HepG2 (cell line): ENCODE data around the gene TPTE. TPM values are rescaled to one million over a fixed set of nuclear protein-coding genes. Genes with fewer than 3 reads are reported as not detected.
"Not testable (repeated sequence)": the region's sequence is repeated elsewhere in the genome, so short reads cannot be mapped to it uniquely, and the experiment has no call there.

Experiments used
- ATAC-seq: fragments of 200-7000 bp; cut with Tn5 transposase; 3 replicates; pipeline ENCODE4 v1.9.1; 2020; ENCODE audit warnings: mild to moderate bottlenecking, moderate library complexity
- BruUV-seq: library from RNA; stranded (reverse); fragments of 400-500 nt; replicated peaks from 2 replicates; lab custom pipeline; 2021; lab: Mats Ljungman, UMichigan
- CTCF ChIA-PET: fragments of 300-600 bp; formaldehyde crosslinking; extraction: SDS; loops from one replicate; lab custom pipeline; 2021; ENCODE audit warnings: low total read pairs, inconsistent platforms, low intra/inter-chr PET ratio; lab: Yijun Ruan, JAX
- POLR2A ChIA-PET: fragments of 350-600 bp; sonication (Branson Sonifier 250); formaldehyde crosslinking; loops from one replicate; lab custom pipeline; 2020; ENCODE audit warnings: antibody characterized with exemption, inconsistent platforms; lab: Yijun Ruan, JAX
- DNase-seq: peaks from one replicate; pipeline ENCODE4 v3.0.0-alpha.2; 2015; ENCODE audit warnings: low spot score
- FAIRE-seq: peaks from 3 replicates; lab custom pipeline; 2011; peaks lifted over from hg19 to GRCh38; lab: Jason Lieb, UNC
- H2AFZ ChIP-seq: one replicate; pipeline ENCODE4 v1.6.1; 2011; ENCODE audit warnings: low read length, inconsistent platforms
- H3K27ac ChIP-seq: fragments of 300-600 bp; 3 replicates; pipeline ENCODE4 v1.8.0; 2011; ENCODE audit warnings: mixed run types, mild to moderate bottlenecking, mixed read lengths, low read length, inconsistent platforms; ENCODE audit not compliant: insufficient read depth; ENCODE audit errors: extremely low read length
- H3K27me3 ChIP-seq, 2 experiments: fragments of 200-600 bp in 1 of 2; 2 replicates in 1 of 2; 3 replicates in 1 of 2; pipeline versions ENCODE4 v1.6.0 to v1.8.0; 2011; ENCODE audit warnings: low read length in 2 of 2, mild to moderate bottlenecking in 2 of 2, moderate library complexity in 2 of 2, inconsistent platforms in 1 of 2; ENCODE audit not compliant: insufficient read depth in 2 of 2, control insufficient read depth in 1 of 2
- H3K36me3 ChIP-seq, 2 experiments: fragments of 200-600 bp in 1 of 2; replicated peaks in 1 of 2; 2 replicates in 1 of 2; 3 replicates in 1 of 2; pipeline versions ENCODE4 v1.5.1 to v1.8.0; 2011; ENCODE audit warnings: low read length in 2 of 2, inconsistent platforms in 1 of 2; ENCODE audit not compliant: insufficient read depth in 2 of 2, control insufficient read depth in 1 of 2
- H3K4me1 ChIP-seq: 2 replicates; pipeline ENCODE4 v1.5.1; 2012; ENCODE audit warnings: low read length, inconsistent platforms; ENCODE audit not compliant: insufficient read depth
- H3K4me2 ChIP-seq: 2 replicates; pipeline ENCODE4 v1.6.0; 2011; ENCODE audit warnings: low read depth, low read length, inconsistent platforms
- H3K4me3 ChIP-seq, 3 experiments: fragments of 200-600 bp in 1 of 3; sonication (generic), shearing (Covaris generic) in 1 of 3; replicated peaks in 1 of 3; 2 replicates each; pipeline ENCODE4 v1.5.1; 2011 to 2016; ENCODE audit warnings: low read length in 3 of 3, inconsistent platforms in 2 of 3, low read depth in 2 of 3, mild to moderate bottlenecking in 2 of 3, control low read depth in 1 of 3, mixed read lengths in 1 of 3; ENCODE audit not compliant: insufficient read depth in 1 of 3
- H3K79me2 ChIP-seq: one replicate; pipeline ENCODE4 v1.6.1; 2011; ENCODE audit warnings: low read length, inconsistent platforms; ENCODE audit not compliant: insufficient read depth
- H3K9ac ChIP-seq: 2 replicates; pipeline ENCODE4 v1.6.0; 2011; ENCODE audit warnings: mild to moderate bottlenecking, low read depth, low read length, inconsistent platforms; ENCODE audit not compliant: insufficient read depth
- H3K9me3 ChIP-seq: 2 replicates; pipeline ENCODE4 v1.5.1; 2012; ENCODE audit warnings: mild to moderate bottlenecking, low read length
- H4K20me1 ChIP-seq: 2 replicates; pipeline ENCODE4 v1.6.0; 2011; ENCODE audit warnings: inconsistent platforms, mild to moderate bottlenecking, low read length, moderate library complexity; ENCODE audit not compliant: insufficient read depth
- BRD4 ChIP-seq: sonication (generic); formaldehyde crosslinking; IDR thresholded peaks from 2 replicates; pipeline ENCODE4 v1.4.0; 2020; ENCODE audit warnings: missing genetic modification reagents
- CBX2 ChIP-seq, 2 experiments: fragments of 200-600 bp in 1 of 2; sonication (generic); formaldehyde crosslinking in 1 of 2; IDR thresholded peaks; 2 replicates each; pipeline versions ENCODE4 v1.7.0 to v1.8.1; 2018 to 2022; ENCODE audit warnings: low read depth in 2 of 2, low read length in 1 of 2, mild to moderate bottlenecking in 1 of 2, missing genetic modification reagents in 1 of 2
- NR1H2 ChIP-seq: sonication (generic); formaldehyde crosslinking; IDR thresholded peaks from 2 replicates; pipeline ENCODE4 v1.8.1; 2022; ENCODE audit warnings: low read depth, missing genetic modification reagents, borderline replicate concordance
- ZNF350 ChIP-seq: sonication (generic); formaldehyde crosslinking; IDR thresholded peaks from 2 replicates; pipeline ENCODE4 v1.4.0; 2020; ENCODE audit warnings: mild to moderate bottlenecking, low read depth, missing genetic modification reagents, borderline replicate concordance
- ZNF543 ChIP-seq: sonication (generic); formaldehyde crosslinking; IDR thresholded peaks from 2 replicates; pipeline ENCODE4 v1.4.0; 2020; ENCODE audit warnings: mild to moderate bottlenecking, missing genetic modification reagents
- ZNF569 ChIP-seq: sonication (generic); formaldehyde crosslinking; IDR thresholded peaks from 2 replicates; pipeline ENCODE4 v1.5.0; 2020; ENCODE audit warnings: mild to moderate bottlenecking, missing genetic modification reagents, moderate library complexity, borderline replicate concordance
- in situ Hi-C: cut with HindIII; loops from 2 replicates; pipeline ENCODE4 v1.10.0; 2017; ENCODE audit warnings: low pct_unique_long_range_greater_than_20kb; ENCODE audit not compliant: extremely low pct_ligation_motif_present
- intact Hi-C: fragments of 100-400 bp; cut with micrococcal nuclease; formaldehyde crosslinking; loops from one replicate; pipeline ENCODE4 v1.10.0; 2022; ENCODE audit not compliant: unreplicated experiment
- polyA plus RNA-seq, 8 experiments: library from polyadenylated mRNA; depleted of rRNA in 3 of 8; stranded (reverse) in 7 of 8; unstranded in 1 of 8; fragments of >200 nt; fragmentation: Illumina TruSeq in 4 of 8; extraction: Trizol in 4 of 8; gene quantifications; 2 replicates each; pipeline versions ENCODE4 v1.2.1 to v1.2.3, GENCODE V29; 2011 to 2016; ENCODE audit warnings: low read depth in 4 of 8, missing spikeins in 1 of 8, mixed read lengths in 1 of 8; ENCODE audit not compliant: insufficient read depth in 1 of 8
- total RNA-seq, 5 experiments: library from RNA; depleted of rRNA; stranded (reverse); fragments of >200 nt; fragmentation: Illumina TruSeq; extraction: Trizol; gene quantifications; 2 replicates each; pipeline ENCODE4 v1.2.3, GENCODE V29; 2016; ENCODE audit warnings: low read depth in 1 of 5
- TF ChIP-seq, protein P1 (sequence below): sonication (generic); formaldehyde crosslinking; IDR thresholded peaks from 2 replicates; pipeline ENCODE4 v1.8.0; 2022; ENCODE audit warnings: missing genetic modification reagents, mild to moderate bottlenecking, moderate library complexity, borderline replicate concordance

Gene TPTE
- total and polyA plus RNA-seq, 2 of the 13 experiments (the other 11 are each of a cell fraction or from before 2014, with no cell fraction given): not detected

- no peak for TF ChIP-seq NR1H2
- TF ChIP-seq ZNF569 (CRISPR knock-in tag): no peak
- no peak for TF ChIP-seq ZNF350 (CRISPR knock-in tag)
- TF ChIP-seq ZNF543 (CRISPR knock-in tag): no peak
- TF ChIP-seq BRD4 (CRISPR knock-in tag): no peak
- TF ChIP-seq, protein P1, sequence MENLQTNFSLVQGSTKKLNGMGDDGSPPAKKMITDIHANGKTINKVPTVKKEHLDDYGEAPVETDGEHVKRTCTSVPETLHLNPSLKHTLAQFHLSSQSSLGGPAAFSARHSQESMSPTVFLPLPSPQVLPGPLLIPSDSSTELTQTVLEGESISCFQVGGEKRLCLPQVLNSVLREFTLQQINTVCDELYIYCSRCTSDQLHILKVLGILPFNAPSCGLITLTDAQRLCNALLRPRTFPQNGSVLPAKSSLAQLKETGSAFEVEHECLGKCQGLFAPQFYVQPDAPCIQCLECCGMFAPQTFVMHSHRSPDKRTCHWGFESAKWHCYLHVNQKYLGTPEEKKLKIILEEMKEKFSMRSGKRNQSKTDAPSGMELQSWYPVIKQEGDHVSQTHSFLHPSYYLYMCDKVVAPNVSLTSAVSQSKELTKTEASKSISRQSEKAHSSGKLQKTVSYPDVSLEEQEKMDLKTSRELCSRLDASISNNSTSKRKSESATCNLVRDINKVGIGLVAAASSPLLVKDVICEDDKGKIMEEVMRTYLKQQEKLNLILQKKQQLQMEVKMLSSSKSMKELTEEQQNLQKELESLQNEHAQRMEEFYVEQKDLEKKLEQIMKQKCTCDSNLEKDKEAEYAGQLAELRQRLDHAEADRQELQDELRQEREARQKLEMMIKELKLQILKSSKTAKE (CRISPR knock-in tag): no peak
- TF ChIP-seq CBX2 (IDR thresholded peaks at IDR 0.05; ENCODE audit: low read depth, low read length): no peak
- TF ChIP-seq CBX2 (CRISPR knock-in tag; IDR thresholded peaks at IDR 0.05; ENCODE audit: low read depth): no peak
Measured at GRCh38 chr21:10639123-10639522, 117.7 kb downstream of the TPTE start (continued).

DNA sequence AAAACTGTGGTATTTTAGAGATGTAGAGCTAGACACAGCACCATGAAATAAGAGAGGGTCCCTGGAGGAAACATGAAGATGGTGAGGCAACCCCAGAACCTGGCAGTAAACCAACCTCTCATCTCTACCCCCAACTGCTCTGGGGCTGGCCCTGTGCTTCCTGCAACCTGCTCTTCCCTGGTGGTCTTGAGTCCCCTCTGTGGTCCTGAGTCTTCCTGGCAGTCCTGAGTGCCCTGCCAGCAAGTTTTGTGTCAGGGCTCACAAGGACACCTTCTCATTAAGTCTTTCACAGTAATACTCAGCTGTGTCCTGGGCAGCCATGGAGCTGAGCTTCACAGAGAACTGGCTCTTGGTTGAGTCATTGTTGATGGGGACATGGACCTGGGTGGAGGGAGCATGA, 118.4 kb downstream of the TPTE start:
- H3K79me2 ChIP-seq, H3K36me3 ChIP-seq, intact Hi-C loops, POLR2A ChIA-PET, H4K20me1 ChIP-seq, BruUV-seq, H3K4me2 ChIP-seq, H3K9ac ChIP-seq, DNase-seq, H3K27ac ChIP-seq, in situ Hi-C loops, FAIRE-seq, H3K4me1 ChIP-seq, H3K4me3 ChIP-seq, H3K27me3 ChIP-seq, H2AFZ ChIP-seq, CTCF ChIA-PET, ATAC-seq: not testable (repeated sequence)
- H3K9me3 ChIP-seq: peaks cover 97% of the 10 kb centered on the region
